HG02798 (cell line): ENCODE results near the gene CRB3.

Experiments used
- ATAC-seq: cut with Tn5 transposase; IDR thresholded peaks from one replicate; pipeline ENCODE4 v1.9.1; 2021; ENCODE audit warnings: mild to moderate bottlenecking; ENCODE audit not compliant: unreplicated experiment, poor library complexity

The CRB3 gene

DNA sequence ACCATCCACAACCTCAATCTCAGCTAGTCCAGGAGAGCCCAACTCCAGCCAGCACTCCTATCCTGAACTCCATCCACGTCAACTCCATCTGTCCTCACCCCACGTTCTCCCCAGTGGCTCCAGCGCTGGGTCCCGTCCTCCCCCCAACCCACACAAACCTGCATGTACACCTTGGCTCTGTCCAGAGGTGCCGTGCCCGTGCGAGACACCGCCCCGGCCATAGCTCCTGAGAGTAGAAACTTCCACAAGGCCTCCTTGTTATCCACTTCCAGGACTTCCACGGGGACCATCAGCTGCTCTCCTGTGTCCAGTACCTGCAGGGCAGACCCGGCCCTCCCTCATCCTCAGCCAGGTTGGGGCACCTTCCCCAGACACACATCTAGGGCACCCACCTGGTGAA lies 32.2 kb upstream of the CRB3 start:
- ATAC-seq = no peak

DNA sequence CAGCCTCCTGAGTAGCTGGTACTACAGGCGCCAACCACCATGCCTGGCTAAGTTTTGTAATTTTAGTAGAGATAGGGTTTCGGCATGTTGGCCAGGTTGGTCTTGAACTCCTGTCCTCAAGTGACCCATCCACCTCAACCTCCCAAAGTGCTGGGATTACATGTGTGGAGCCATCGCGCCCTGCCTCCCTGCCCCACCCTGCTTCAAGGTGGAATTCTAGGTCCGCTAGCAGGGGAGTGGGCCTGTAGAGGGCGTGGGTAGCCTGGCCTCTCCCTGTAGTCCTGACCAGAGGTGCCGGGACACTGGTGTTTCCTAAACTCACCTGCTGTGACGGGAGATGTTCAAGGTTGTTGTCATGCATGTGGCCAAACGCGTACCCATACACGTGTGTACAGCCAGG lies 30.9 kb upstream of the CRB3 start:
- no peak for ATAC-seq

DNA sequence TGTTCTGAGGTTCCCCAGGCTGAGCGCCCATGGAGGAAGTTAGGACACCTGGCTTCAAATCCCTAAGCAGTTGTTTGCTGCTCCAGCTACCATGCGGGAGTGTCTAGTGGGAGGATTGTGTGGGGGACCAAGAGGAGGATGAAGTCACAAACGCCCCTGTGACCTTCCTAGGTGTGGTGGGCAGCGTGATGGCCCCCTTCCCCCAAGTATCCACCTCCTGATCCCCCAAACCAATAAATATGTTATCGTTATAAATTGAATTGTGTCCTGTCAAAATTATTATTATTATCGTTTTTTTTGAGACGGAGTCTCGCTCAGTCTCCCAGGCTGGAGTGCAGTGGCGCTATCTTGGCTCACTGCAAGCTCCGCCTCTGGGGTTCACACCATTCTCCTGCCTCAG lies 30.4 kb upstream of the CRB3 start, which contains the start of gene SLC25A41:
Gene SLC25A41 (minus strand): TSS at position 101 of the 400 bp plus-strand sequence. CDS start 70 bp downstream, at position 31.
- ATAC-seq = no peak

DNA sequence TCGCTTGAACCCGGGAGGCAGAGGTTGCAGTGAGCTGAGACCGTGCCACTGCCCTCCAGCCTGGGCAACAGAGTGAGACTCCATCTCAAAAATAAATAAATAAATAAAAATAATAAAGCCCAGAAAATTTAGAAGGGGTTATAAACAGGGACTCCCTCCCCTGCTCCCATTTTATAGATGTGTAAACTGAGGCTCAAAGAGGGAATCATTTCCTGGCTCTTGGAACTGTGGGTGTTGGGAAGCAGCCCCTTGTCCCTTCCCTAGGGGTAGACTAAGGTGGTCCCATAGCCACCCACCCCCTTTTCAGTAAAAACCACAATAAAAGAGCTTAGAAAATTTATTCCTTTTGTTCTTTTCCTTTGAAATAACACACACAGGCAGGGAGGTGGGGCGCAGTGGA lies 24.3 kb upstream of the CRB3 start:
- ATAC-seq = no peak

DNA sequence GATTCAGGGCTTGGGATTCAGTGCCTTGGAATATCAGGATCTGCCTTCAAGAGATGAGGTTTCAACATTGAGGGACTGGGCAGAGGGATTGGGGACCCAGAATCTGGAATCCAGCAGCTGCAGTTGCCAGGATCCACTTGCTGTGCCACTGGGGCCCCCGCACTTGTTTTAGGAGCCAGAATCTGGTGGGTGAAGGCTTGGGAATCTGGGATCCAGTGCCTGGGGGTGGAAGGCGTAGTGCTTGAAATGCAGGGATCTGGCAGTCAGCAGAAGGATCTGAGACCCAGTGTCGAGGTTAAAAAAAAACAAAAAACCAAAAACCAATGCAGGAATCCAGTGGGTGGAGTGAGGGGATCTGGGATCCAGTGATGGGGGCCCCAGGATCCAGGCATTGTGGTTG lies 23.2 kb upstream of the CRB3 start:
- ATAC-seq = no peak

DNA sequence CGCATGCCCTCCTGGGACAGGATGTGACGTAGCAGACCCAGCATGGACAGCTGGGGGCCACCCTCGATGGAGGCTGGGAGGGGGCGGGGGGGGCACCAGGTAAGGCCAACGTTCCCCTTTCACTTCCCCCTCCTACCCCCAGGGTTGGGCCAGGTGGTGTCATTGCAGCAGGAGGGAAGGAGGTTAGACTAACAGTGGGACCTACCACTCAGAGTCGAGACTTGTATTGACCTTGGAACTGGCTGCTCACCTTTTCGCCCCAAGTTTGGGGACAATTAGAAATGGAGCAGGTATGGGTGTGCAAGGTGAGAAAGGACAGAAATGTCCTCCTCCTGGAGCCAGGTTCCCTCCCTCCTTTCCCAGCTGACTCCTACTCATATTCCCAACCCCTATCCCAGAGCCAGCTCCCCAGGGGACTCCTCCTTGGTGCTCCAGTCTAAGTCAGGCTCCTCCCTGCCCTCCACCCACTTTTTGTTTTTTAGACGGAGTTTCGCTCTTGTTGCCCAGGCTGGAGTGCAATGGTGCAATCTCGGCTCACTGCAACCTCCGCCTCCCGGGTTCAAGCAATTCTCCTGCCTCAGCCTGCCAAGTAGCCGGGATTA lies 21.9 kb upstream of the CRB3 start:
- no peak for ATAC-seq

DNA sequence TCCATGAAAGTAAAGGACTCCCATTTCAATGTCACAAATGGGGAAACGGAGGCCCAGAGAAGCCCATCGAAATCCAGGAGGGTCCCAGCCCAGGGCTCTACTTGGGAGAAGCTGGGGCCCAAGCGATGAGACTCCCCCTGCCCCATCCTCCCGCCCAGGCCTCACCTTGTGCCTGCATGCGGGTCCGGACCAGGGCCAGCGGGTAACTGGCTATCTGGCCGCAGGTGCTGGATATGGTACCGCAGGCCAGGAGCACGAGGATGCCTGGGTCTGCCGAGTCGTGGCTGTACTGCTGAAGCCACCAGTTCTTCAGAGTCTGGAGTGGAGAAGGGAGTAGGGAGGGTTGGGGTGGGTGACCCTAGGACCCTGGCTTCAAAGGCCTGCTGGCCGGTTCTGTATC lies 20.1 kb upstream of the CRB3 start:
- ATAC-seq = no peak

DNA sequence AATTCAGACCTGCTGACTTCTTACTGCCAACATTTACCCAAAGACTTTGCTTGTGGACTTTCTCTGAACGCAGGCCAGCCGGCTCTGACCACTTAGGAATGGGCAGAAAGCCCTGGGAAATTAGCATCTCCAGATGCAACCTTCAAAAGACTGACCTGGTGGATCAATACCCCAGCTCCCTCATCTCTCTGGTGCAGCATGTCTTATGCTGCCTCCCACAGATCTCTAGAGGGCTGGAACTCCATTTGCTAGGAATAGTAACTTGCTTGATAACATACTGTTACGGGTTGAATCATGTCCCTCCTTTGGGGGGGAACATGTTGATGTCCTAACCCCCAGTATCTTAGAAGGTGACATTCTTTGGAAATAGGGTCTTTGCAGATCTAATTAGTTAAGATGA lies 17.6 kb upstream of the CRB3 start:
- ATAC-seq = no peak

DNA sequence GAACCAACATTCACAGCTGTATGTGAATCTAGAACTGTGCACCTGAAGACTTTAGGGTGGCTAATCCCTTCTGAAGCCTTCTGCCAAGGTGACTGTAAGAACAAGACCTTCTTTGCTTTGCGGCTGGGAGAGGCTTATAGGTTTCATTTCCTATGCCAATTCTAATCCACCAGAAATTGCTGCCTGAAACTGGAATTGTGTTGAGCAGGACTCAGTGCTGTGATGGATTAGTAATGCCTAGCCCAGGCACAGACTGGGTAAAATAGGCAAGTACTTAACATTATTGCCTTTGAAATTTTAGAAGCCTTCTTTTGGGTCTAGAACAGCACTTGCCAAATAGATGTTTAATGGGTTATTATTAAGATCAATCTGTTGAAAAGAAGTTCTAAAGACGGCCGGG lies 16.0 kb upstream of the CRB3 start:
- ATAC-seq = no peak

DNA sequence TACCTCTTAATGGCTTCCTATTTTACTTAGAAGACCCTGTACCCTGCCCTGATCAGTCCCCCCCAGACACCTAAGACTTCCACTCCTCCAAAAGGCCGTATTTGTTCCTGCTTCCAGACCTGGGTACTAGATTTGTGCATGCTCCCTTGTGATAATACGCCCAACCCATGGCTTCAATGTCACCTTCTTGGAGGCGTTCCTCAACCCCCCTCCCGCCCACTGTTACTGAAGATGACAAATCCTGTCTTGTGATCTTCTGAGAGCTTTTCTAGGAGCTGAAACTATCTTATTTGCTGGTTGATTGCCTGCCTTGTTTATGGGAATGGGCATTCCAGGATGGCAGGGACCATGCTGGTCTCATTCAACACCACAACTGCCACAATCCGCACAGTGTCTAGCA lies 13.9 kb upstream of the CRB3 start:
- no peak for ATAC-seq

DNA sequence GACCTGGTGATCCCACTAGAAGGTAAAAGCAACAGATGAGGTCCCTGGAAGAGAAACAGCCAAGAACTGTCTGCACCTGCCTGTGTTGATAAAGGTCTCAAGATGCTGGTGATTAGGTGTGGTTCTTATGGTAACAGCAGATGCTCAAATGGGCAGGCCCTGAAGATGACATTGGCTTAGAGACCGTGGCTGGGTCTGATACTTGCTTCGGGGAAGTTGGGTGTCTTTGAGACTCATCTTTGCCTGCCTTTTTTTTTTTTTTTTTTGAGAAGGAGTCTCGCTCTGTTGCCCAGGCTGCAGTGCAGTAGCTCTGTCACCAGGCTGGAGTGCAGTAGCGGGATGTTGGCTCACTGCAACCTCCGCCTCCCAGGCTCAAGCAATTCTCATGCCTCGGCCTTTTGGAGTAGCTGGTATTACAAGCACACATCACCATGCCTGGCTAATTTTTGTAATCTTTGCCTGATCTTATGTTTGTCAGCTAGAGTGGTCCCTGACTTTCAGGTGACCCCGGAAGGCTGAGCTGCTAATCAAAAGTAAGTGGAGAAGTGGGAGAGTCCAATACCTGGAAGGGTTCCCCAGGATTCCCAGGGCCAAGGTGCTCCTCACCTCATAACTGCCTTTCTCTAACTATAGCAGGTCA lies 12.4 kb upstream of the CRB3 start:
- ATAC-seq = no peak

DNA sequence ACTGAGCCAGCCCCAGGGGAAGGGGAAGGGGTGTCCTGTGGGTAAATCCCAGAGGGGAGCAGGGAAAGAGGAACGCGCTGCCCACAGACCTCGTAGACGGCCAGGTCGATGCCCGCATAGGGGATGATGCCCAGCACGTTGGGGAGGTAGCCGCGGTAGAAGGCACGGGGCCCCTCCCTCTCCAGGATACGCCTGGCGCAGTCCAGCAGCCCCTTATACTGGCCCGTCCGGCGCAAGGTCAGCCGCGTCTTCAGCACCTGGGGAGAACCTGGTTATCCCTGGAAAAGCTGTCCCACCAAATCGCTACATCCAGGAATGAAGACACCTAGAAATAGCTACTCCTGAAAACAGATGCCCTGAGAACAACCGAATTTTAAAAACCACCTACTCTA lies 11.9 kb upstream of the CRB3 start:
- no peak for ATAC-seq

DNA sequence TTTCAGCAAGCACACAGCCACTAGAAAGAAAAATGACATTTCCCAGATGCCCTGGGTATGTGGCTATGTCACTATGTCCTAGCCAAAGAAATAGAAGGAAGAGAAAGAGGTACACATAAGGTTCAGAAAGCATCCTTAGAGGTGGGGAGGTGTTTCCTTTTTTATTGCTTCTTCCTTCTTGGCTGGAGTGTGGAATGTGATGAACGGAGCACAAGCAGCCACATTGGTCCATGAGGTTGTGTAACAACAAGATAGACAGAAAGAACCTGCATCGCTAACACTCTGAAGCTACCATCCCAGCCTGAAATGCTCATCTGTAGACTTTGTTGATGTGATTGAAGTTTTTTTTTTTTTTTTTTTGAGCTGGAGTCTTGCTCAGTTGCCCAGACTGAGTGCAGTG lies 11.2 kb upstream of the CRB3 start:
- ATAC-seq = no peak

DNA sequence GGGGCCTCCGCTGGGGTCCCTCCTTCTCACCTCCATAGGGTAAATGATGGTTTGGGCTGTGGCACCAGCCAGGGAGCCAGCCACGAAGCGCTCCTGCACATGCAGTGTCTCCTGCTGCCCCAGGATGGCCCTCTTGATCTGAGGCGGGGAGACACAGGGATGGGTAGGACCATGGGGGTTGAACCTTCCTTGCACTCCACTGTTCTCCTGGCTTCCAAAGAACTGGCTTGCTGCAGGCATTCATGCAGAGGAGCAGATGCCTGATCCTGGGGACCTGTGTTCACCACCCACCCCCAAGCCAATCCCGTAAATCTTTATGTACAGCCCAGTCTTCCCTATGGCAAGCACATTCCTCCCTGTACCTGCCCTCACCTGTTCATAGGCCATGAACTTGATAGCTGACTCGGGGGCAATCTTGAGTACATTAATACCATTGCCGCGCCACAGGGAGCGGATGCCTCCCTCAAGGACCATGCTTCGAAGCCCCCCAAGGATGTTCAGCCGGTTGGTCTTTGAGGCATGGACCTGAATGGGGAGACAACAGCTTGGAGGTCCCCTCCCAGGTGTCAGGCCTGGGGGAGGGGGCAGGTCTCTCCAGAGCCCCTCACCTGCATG lies 10.0 kb upstream of the CRB3 start:
- no peak for ATAC-seq

DNA sequence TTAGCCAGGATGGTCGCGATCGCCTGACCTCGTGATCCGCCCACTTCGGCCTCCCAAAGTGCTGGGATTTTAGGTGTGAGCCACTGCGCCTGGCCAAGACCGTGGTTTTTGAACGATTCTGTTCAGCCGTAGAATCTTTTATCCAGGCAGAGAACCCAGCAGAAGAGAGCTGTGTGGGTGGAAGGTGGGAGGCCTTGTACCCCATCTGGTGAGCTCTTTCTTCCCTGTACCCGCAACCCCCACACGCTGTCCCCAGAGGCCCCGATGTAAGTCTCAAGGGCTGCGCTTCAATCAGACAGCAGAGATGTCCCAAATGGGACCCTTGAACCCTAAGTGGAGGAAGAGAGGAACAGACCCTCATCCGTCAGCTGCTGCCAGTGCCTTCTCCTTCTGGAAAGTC lies 8.1 kb upstream of the CRB3 start:
- ATAC-seq = no peak

DNA sequence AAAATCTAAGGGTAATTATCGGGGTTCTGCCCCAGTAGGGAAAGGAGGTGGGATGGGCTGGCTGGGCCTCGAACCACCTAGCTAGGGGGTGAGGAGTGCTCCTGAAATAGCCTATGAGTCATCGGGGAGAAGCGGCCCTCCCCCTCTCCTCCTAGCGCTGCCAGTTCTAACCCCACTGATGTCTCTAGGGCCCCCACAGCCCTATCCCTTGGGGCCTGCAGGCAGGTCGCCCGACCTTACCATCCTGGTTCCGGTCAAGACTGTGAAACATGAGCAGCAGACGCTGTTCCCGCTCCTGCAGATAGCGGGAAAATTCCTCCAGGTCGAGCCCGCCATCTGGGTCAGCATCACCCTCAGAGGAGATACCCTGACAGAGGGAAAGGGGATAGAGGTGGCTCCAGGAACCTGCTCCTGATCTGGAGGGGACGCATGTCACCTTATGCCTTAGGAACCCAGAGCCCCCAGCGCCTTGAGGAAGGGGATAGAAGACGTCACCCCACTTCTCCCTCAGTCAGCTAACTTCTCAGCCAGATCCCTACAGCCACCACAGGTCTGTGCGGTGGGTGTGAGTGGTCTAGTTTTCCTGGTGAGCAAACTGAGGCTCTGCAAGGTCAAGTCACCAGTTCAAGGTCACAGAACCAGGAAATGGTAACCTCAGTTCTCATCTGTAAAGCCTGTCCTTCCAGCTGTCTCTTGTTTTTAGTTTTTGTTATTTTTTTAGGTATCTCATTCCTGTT lies 5.9 kb upstream of the CRB3 start:
- ATAC-seq = no peak

DNA sequence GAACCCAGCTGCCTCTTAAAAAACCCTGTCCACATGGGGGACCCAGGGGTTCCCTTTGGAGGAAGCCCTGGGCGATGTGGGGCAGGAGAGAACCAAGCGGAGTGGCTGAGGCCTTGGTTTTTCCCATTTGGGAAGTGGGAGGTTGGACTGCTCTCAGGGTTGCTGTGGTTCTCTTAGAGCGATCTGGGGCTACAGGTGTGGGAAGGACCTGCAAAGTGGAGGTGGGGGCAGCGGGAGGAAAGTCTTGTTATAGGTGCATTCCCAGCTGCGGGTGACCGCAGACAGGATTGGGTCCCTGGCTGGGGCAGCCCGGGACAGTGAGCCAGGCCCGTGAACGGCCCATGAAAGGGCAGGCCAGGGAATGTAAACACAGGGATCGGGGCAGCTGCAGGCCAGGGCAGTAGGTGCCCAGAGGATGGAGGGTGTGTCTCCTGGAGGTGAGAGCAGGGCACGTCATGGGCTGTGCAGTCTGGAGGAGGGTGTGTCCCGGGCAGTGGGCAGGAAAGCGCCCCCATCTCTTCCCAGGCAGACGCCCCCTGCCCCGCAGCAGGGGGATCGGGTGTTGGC lies 5.3 kb upstream of the CRB3 start:
- no peak for ATAC-seq

DNA sequence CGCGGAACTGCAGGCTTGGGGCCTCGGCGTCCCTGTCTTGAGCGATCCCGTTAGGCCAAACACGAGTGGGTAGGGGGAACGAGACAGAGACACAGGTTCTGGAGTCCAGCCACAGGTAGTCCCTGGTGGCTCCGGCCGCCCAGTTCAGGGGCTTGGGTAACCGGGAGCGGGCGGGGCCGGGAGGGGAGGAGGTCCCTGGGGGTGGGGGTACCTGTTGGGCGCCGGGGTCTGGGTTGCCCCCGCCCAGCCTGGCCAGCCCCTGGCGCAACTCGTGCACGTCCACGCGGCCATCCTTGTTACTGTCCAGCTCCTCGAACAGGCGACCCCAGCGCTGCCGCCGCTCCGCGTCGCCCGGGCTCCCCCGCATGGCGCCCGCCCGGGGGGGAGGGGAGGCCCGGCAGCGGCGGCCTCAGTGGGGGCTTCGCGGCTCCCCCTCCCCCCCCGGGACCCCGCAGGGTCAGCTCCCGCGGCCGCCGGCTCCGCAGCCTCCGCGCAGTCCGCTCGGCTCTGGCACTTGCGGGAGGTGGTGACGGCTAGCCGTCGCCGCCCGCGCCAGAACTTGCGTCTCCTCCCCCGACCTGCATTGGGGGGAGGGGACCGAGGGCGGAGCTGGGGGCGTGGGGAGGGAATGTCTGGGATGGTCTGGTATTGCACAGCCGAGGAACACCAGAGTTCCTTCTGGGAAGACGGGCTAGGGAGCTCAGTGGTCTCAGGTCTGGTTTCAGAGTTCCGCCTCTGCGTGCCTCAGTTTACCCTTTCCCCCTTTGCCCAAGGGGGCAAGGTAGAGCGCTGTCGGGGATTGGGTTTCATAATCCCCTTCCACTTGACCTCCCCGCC lies 4.6 kb upstream of the CRB3 start, which contains the start of gene SLC25A23:
Gene SLC25A23 (minus strand): TSS at position 531 of the 837 bp plus-strand sequence. CDS start 164 bp downstream, at position 367.
- peak; percentile 39 for ATAC-seq

DNA sequence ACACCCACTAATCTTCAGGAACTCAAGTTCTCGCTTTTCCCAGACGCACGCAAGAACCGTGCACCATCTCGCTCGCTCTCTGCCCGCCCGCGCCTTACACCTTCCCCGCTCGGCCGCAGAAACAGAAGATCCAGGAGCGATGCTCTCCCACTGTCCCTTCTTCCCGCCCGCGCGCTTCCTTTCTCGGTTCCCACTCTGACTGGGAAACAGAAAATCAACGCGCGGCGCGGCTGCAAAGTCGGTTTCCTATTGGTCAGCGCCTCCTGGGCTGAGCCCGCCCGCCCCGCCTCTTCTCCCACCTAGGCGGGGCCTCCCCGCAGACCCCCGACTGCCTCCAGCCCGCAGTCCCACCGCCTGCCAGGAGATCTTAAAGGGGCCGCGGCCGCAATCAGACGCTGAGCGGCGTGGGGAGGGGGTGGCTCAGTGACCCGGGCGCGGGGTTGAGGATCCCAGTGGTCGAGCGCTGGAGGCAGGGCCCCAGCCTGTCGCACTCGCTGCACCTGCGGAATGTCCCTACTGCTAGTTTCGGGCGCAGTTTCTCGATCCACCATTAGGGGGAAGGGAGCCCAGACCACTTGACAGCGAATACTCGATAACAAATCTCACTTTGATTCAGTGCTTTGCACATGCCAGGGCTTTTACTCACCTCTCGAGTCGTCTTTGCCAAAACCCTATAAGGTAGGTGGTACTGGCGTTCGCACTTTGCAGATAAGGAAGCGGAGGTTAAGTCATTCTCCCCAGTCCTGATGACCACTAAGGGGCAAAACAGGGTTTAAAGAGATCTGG lies 3.8 kb upstream of the CRB3 start:
- ATAC-seq = peak; percentile 83
